Spleen (tissue), 11 donors: ENCODE data around the gene PITPNB. TPM values are rescaled to one million over a fixed set of nuclear protein-coding genes. Genes with fewer than 3 reads are reported as not detected.

Source experiments
- DNase-seq: peaks from one replicate; pipeline ENCODE4 v3.0.0-alpha.2; 2020
- H3K27ac ChIP-seq, 8 donors: fragments of 200-600 bp; sonication (generic) in 7 of 8; 1 replicate in 4 of 8; 2 replicates in 4 of 8; pipeline versions ENCODE4 v1.5.0 to v1.8.0; 2016 to 2021; ENCODE audit warnings: inconsistent platforms in 4 of 8, mild to moderate bottlenecking in 4 of 8, moderate library complexity in 1 of 8
- H3K27me3 ChIP-seq, 7 donors: fragments of 200-600 bp; sonication (generic) in 6 of 7; replicated peaks in 1 of 7; 1 replicate in 4 of 7; 2 replicates in 3 of 7; pipeline versions ENCODE4 v1.5.0 to v1.8.0; 2016 to 2021; ENCODE audit warnings: inconsistent platforms in 3 of 7, mild to moderate bottlenecking in 1 of 7
- H3K36me3 ChIP-seq, 6 donors: fragments of 200-600 bp; sonication (generic) in 5 of 6; 1 replicate in 4 of 6; 2 replicates in 2 of 6; pipeline versions ENCODE4 v1.5.0 to v1.8.0; 2016 to 2021; ENCODE audit warnings: inconsistent platforms in 2 of 6
- H3K4me1 ChIP-seq, 6 donors: fragments of 200-600 bp; sonication (generic) in 5 of 6; 1 replicate in 3 of 6; 2 replicates in 3 of 6; pipeline versions ENCODE4 v1.5.0 to v1.8.0; 2016 to 2021; ENCODE audit warnings: inconsistent platforms in 3 of 6
- H3K4me3 ChIP-seq, 8 donors: fragments of 200-600 bp; sonication (generic) in 7 of 8; 1 replicate in 4 of 8; 2 replicates in 4 of 8; pipeline versions ENCODE4 v1.5.0 to v1.8.0; 2016 to 2021; ENCODE audit warnings: inconsistent platforms in 4 of 8, mild to moderate bottlenecking in 4 of 8, moderate library complexity in 2 of 8
- H3K9me3 ChIP-seq, 8 donors: fragments of 200-600 bp; sonication (generic) in 7 of 8; 1 replicate in 4 of 8; 2 replicates in 4 of 8; pipeline versions ENCODE4 v1.5.0 to v1.8.0; 2016 to 2021; ENCODE audit warnings: inconsistent platforms in 4 of 8
- POLR2A ChIP-seq, 3 donors: fragments of 450-650 bp; IDR thresholded peaks; one replicate each; pipeline ENCODE4 v1.5.1; 2017; ENCODE audit warnings: antibody characterized with exemption in 3 of 3, mild to moderate bottlenecking in 1 of 3
- POLR2AphosphoS5 ChIP-seq, 3 donors: sonication (generic); formaldehyde crosslinking; IDR thresholded peaks; one replicate each; pipeline ENCODE4 v1.5.1; 2017; ENCODE audit warnings: antibody characterized with exemption in 3 of 3
- WGBS, 5 donors: extraction: QIAGEN DNeasy Blood & Tissue Kit in 3 of 5; methylation state at CpG; one replicate each; pipeline versions ENCODE4 v1.1.5 to v1.1.7; 2013 to 2018; 5-methylcytosine and 5-hydroxymethylcytosine counted together
- intact Hi-C: fragments of 100-400 bp; cut with DNase I; formaldehyde crosslinking; loops from one replicate; pipeline ENCODE4 v1.15.0; 2023; ENCODE audit warnings: low total_unique reads
- polyA plus RNA-seq, 3 donors: library from polyadenylated mRNA; stranded (reverse); fragments of 200-250 nt; gene quantifications; one replicate each; pipeline ENCODE4 v1.2.1, GENCODE V29; 2013
- total RNA-seq, 7 donors: library from RNA; depleted of rRNA in 3 of 7; stranded (reverse); fragments of >200 nt in 3 of 7; fragmentation: NEBNext Ultra II Directional in 4 of 7; extraction: Animal tissue kit (Norgen Biotek cat#: 25700) in 4 of 7; gene quantifications; one replicate each; pipeline versions ENCODE4 v1.1.0 to v1.2.1, GENCODE V29; 2016 to 2021
- TF ChIP-seq, protein P1 (sequence below), 11 experiments: fragments of 200-600 bp in 7 of 11; fragments of 450-650 bp in 4 of 11; sonication (generic) in 4 of 11; IDR thresholded peaks in 8 of 11; conservative IDR thresholded peaks in 3 of 11; 1 replicate in 7 of 11; 2 replicates in 4 of 11; pipeline versions ENCODE4 v1.4.0 to v1.8.0; 2016 to 2021; ENCODE audit warnings: antibody characterized with exemption in 11 of 11, inconsistent platforms in 4 of 11, mild to moderate bottlenecking in 1 of 11
- donor health status: healthy with polysubstance abuse.
- donor health status: DM: no; HTN: no; CAD: no; lungs with moderate emphysema.
- donor health status: DM: no; HTN: no; CAD: no.
- donor health status: Bipolar disorder and iron deficiency.
- donor health status: healthy.
- donor health status: DM: no; HTN: no; CAD: no.
- donor health status: DM: yes; HTN: yes; CAD: no.

The PITPNB gene
- total and polyA plus RNA-seq, 10 donors = 17.5 to 67.2 (median 48.9) TPM

DNA sequence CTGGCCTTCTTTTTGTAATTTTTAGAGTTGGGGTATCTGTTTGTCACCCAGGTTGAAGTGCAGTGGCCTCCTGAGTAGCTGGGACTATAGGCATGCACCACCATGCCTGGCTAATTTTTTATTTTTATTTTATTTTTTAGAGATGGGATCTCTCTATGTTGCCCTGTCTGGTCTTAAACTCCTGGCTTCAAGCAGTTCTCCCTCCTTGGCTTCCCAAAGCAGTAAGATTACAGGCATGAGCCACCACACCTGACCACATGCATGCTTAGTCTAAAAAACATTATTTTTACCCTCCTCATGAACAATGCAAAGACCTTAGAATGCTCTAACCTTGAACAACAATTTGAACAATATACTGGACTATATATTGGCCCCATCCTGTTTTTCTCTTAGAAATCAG is 22.1 kb upstream of the PITPNB start:
- H3K27ac ChIP-seq = no peak overlapping the region
- peaks cover 0 to 27% (median under 1%) of the 10 kb centered on the region in 6 donors for H3K36me3 ChIP-seq
- no peaks in the 10 kb centered on the region for H3K9me3 ChIP-seq
- no peaks in the 10 kb centered on the region for H3K4me1 ChIP-seq
- intact Hi-C loops = no loop called here
- no peak overlapping the region for H3K4me3 ChIP-seq
- no peaks in the 10 kb centered on the region for H3K27me3 ChIP-seq
- no peak for DNase-seq
- TF ChIP-seq, protein P1, sequence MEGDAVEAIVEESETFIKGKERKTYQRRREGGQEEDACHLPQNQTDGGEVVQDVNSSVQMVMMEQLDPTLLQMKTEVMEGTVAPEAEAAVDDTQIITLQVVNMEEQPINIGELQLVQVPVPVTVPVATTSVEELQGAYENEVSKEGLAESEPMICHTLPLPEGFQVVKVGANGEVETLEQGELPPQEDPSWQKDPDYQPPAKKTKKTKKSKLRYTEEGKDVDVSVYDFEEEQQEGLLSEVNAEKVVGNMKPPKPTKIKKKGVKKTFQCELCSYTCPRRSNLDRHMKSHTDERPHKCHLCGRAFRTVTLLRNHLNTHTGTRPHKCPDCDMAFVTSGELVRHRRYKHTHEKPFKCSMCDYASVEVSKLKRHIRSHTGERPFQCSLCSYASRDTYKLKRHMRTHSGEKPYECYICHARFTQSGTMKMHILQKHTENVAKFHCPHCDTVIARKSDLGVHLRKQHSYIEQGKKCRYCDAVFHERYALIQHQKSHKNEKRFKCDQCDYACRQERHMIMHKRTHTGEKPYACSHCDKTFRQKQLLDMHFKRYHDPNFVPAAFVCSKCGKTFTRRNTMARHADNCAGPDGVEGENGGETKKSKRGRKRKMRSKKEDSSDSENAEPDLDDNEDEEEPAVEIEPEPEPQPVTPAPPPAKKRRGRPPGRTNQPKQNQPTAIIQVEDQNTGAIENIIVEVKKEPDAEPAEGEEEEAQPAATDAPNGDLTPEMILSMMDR (IDR thresholded peaks at IDR 0.05 in 8 of 11, conservative IDR thresholded peaks at IDR 0.05 in 3 of 11) = no peak
- TF ChIP-seq POLR2AphosphoS5 (IDR thresholded peaks at IDR 0.05) = no peak
- no peak for TF ChIP-seq POLR2A (IDR thresholded peaks at IDR 0.05)

DNA sequence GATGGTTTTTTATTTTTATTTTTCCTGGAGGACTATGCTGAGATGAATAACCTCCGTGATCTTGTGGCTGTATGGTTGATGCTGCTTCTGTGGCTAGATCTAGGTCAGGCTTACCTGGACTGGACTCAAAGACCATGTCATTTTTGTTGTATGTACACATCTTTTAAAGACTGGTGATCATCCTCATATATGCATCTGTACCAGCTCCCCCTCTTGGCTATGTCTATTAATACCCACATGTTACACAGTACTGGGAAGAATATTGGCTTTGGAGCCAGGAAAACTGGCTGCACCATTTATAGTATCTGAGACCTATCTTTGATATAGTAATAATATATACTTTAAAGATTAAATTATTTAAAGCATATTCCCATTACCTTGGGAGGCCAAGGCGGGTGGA is 18.4 kb upstream of the PITPNB start:
- H3K27ac ChIP-seq = no peak overlapping the region
- DNase-seq = no peak
- H3K27me3 ChIP-seq = no peaks in the 10 kb centered on the region
- TF ChIP-seq POLR2AphosphoS5 (IDR thresholded peaks at IDR 0.05) (no peak), POLR2A (IDR thresholded peaks at IDR 0.05) (no peak)
- TF ChIP-seq, protein P1 (IDR thresholded peaks at IDR 0.05 in 8 of 11, conservative IDR thresholded peaks at IDR 0.05 in 3 of 11) = no peak
- 97 to 100% (median 100%) methylated on average over 2 of the region's 2 CpGs for WGBS, 5 donors
- no peak overlapping the region for H3K4me3 ChIP-seq
- H3K4me1 ChIP-seq = no peaks in the 10 kb centered on the region
- H3K9me3 ChIP-seq = no peaks in the 10 kb centered on the region
- H3K36me3 ChIP-seq = peaks cover 0 to 24% (median 3%) of the 10 kb centered on the region in 6 donors
- intact Hi-C loops = no loop called here

DNA sequence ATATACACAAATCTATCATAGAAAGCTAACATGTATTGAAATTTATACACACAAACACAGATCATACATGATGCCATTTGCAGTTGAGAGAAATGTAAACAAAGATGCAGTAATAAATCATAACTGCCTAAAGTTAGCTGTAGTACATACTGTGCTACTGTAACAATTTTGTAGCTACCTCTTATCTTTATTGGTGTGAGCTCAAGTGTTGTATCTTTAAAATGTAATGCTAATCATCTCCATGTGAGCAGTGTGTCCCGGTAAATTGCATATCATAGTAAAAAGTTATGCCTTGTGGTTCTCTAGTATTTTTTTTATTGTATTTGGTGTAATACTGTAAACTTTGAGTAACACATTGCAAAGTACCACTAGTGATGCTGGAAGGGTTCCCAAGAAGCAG is 16.8 kb upstream of the PITPNB start:
- DNase-seq = no peak
- peaks cover 0 to 15% (median under 1%) of the 10 kb centered on the region in 6 donors for H3K36me3 ChIP-seq
- H3K4me1 ChIP-seq = no peaks in the 10 kb centered on the region
- H3K27me3 ChIP-seq = no peaks in the 10 kb centered on the region
- TF ChIP-seq, protein P1 (IDR thresholded peaks at IDR 0.05 in 8 of 11, conservative IDR thresholded peaks at IDR 0.05 in 3 of 11) = no peak
- no peak for TF ChIP-seq POLR2A (IDR thresholded peaks at IDR 0.05)
- intact Hi-C loops = no loop called here
- 94 to 97% (median 95%) methylated on average over 1 of the region's 1 CpG for WGBS, 5 donors
- H3K4me3 ChIP-seq = no peak overlapping the region
- H3K27ac ChIP-seq = no peak overlapping the region
- H3K9me3 ChIP-seq = no peaks in the 10 kb centered on the region

DNA sequence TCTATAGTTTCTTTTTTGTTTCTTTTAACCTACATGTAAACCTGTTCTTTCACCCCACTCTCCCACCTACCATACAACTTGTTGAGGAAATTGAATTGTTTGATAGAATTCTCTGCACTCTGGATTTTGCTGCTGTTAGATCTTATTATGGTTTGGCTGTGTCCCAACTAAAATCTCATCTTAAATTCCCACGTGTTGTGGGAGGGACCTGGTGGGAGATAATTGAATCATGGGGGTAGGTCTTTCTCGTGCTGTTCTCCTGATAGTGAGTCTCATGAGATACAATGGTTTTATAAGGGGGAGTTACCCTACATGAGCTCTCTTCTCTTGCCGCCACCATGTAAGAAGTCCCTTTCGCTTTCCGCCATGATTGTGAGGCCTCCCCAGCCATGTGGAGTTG is 15.0 kb upstream of the PITPNB start:
- no peaks in the 10 kb centered on the region for H3K9me3 ChIP-seq
- DNase-seq = no peak
- H3K27ac ChIP-seq = no peak overlapping the region
- TF ChIP-seq, protein P1 (IDR thresholded peaks at IDR 0.05 in 8 of 11, conservative IDR thresholded peaks at IDR 0.05 in 3 of 11) = no peak
- TF ChIP-seq POLR2AphosphoS5 (IDR thresholded peaks at IDR 0.05) = no peak
- no peak for TF ChIP-seq POLR2A (IDR thresholded peaks at IDR 0.05)
- WGBS, 5 donors = 91 to 97% (median 96%) methylated on average over 5 of the region's 5 CpGs
- no peaks in the 10 kb centered on the region for H3K27me3 ChIP-seq
- intact Hi-C loops = no loop called here
- no peak overlapping the region for H3K4me3 ChIP-seq
- H3K36me3 ChIP-seq = peaks cover 0 to 14% (median 0%) of the 10 kb centered on the region in 6 donors
- H3K4me1 ChIP-seq = no peaks in the 10 kb centered on the region
